Fibroblast of lung (primary cell): ENCODE data around the gene TCHP.

Source experiments
- EZH2 ChIP-seq: IDR thresholded peaks from 2 replicates; pipeline ENCODE4 v1.5.1; 2012; ENCODE audit warnings: low read length, control low read depth, mild to moderate bottlenecking; ENCODE audit errors: missing control alignments
- TF ChIP-seq, protein P1 (sequence below), 2 donors: IDR thresholded peaks in 1 of 2; conservative IDR thresholded peaks in 1 of 2; 1 replicate in 1 of 2; 2 replicates in 1 of 2; pipeline ENCODE4 v1.5.1; 2011 to 2012; ENCODE audit warnings: low read length in 2 of 2, control low read depth in 1 of 2, inconsistent platforms in 1 of 2, low read depth in 1 of 2, mild to moderate bottlenecking in 1 of 2

DNA sequence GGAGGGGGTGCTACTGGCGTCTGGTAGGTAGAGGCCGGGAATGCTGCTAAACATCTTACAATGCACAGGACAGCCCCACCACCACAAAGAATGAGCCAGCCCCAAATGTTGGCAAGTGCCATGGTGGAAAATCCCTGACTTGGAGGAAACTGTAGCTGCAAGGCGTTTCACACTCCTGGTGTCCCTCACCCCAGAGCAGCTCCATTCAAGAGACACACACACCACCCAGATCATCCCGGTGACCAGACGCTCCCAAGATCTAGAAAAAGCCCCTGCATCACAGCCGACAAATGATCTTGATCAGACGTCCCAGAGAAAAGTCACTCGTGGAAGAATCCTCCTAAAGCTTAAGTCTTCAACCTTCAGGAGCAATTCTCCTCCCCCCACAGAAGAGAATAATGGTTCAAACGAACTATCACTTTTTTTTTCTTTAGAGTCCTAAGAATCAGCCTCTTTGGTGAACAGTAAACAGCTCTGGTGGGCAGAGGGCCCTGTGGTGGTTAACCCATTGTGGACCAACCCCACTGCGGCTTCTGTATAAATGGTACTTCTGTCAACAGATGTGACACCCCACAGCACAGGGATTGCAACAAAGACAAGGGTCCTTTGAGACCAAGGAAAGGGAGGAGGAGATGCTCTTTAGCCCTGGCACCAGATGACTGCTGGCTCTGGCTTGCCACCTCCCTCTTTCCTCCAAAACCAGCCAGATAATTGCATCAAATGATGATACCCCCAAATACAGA lies 22.4 kb upstream of the TCHP start:
- TF ChIP-seq, protein P1, sequence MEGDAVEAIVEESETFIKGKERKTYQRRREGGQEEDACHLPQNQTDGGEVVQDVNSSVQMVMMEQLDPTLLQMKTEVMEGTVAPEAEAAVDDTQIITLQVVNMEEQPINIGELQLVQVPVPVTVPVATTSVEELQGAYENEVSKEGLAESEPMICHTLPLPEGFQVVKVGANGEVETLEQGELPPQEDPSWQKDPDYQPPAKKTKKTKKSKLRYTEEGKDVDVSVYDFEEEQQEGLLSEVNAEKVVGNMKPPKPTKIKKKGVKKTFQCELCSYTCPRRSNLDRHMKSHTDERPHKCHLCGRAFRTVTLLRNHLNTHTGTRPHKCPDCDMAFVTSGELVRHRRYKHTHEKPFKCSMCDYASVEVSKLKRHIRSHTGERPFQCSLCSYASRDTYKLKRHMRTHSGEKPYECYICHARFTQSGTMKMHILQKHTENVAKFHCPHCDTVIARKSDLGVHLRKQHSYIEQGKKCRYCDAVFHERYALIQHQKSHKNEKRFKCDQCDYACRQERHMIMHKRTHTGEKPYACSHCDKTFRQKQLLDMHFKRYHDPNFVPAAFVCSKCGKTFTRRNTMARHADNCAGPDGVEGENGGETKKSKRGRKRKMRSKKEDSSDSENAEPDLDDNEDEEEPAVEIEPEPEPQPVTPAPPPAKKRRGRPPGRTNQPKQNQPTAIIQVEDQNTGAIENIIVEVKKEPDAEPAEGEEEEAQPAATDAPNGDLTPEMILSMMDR (conservative IDR thresholded peaks at IDR 0.05 in 1 of 2, IDR thresholded peaks at IDR 0.05 in 1 of 2; ENCODE audit: low read depth in 1 of 2, low read length in 2 of 2) = no peak
- TF ChIP-seq EZH2 = no peak
